Stimulated activated CD8-positive, alpha-beta memory T cell treated with anti-CD3 and anti-CD28 coated beads, Interleukin-12 subunit alpha, Interleukin-12 subunit beta, amount 100 ng/mL, for 1 hour (primary cell): ENCODE results near the gene TMEM51.
"Not testable (repeated sequence)": the region's sequence is repeated elsewhere in the genome, so short reads cannot be mapped to it uniquely, and the experiment has no call there.

Experiments
- DNase-seq: peaks from one replicate; pipeline ENCODE4 v3.0.0-alpha.2; 2020; ENCODE audit warnings: low read depth

The TMEM51 gene

GRCh38 chr1:15154480-15155036, 1.0 kb downstream of the TMEM51 start:
- DNase-seq = no peak

- DNase-seq = no peak
Observed at GRCh38 chr1:15155191-15155590, 1.6 kb downstream of the TMEM51 start.

GRCh38 chr1:15155888-15156741, 2.6 kb downstream of the TMEM51 start:
- DNase-seq = no peak

- DNase-seq = no peak
Observed at GRCh38 chr1:15156807-15157380, 3.3 kb downstream of the TMEM51 start.

GRCh38 chr1:15157524-15158399, 4.2 kb downstream of the TMEM51 start:
- DNase-seq = no peak

GRCh38 chr1:15158506-15159165, 5.1 kb downstream of the TMEM51 start:
- DNase-seq = no peak

GRCh38 chr1:15159166-15159555, 5.6 kb downstream of the TMEM51 start:
- no peak for DNase-seq

- no peak for DNase-seq
Observed at GRCh38 chr1:15160626-15161025, 7.1 kb downstream of the TMEM51 start.

- DNase-seq = no peak
Observed at GRCh38 chr1:15167386-15167785, 13.8 kb downstream of the TMEM51 start.

- no peak for DNase-seq
Observed at GRCh38 chr1:15168479-15168878, 14.9 kb downstream of the TMEM51 start.

- no peak for DNase-seq
Observed at GRCh38 chr1:15170071-15170470, 16.5 kb downstream of the TMEM51 start.

- DNase-seq = no peak
Observed at GRCh38 chr1:15171271-15171908, 17.8 kb downstream of the TMEM51 start.

GRCh38 chr1:15172405-15173259, 19.1 kb downstream of the TMEM51 start:
- DNase-seq = no peak

GRCh38 chr1:15173863-15174614, 20.5 kb downstream of the TMEM51 start:
- no peak for DNase-seq

GRCh38 chr1:15174615-15174983, 21.1 kb downstream of the TMEM51 start:
- no peak for DNase-seq

- DNase-seq = not testable (repeated sequence)
Observed at GRCh38 chr1:15175324-15176094, 22.0 kb downstream of the TMEM51 start.

GRCh38 chr1:15176120-15176519, 22.6 kb downstream of the TMEM51 start:
- no peak for DNase-seq

- no peak for DNase-seq
Observed at GRCh38 chr1:15176898-15177665, 23.5 kb downstream of the TMEM51 start.
